ENCODE measurements around the gene WASF3.

Gene WASF3

GRCh38 chr13:26708007-26708297 is 150.5 kb downstream of the WASF3 start:
- TF ChIP-seq, protein P1, sequence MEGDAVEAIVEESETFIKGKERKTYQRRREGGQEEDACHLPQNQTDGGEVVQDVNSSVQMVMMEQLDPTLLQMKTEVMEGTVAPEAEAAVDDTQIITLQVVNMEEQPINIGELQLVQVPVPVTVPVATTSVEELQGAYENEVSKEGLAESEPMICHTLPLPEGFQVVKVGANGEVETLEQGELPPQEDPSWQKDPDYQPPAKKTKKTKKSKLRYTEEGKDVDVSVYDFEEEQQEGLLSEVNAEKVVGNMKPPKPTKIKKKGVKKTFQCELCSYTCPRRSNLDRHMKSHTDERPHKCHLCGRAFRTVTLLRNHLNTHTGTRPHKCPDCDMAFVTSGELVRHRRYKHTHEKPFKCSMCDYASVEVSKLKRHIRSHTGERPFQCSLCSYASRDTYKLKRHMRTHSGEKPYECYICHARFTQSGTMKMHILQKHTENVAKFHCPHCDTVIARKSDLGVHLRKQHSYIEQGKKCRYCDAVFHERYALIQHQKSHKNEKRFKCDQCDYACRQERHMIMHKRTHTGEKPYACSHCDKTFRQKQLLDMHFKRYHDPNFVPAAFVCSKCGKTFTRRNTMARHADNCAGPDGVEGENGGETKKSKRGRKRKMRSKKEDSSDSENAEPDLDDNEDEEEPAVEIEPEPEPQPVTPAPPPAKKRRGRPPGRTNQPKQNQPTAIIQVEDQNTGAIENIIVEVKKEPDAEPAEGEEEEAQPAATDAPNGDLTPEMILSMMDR (IDR thresholded peaks at IDR 0.05; ENCODE audit: extremely low read depth, missing control alignments): no peak
- DNase-seq (ENCODE audit: low spot score): no peak

- DNase-seq (ENCODE audit: low spot score): no peak
- TF ChIP-seq, protein P1 (IDR thresholded peaks at IDR 0.05; ENCODE audit: extremely low read depth, missing control alignments): no peak
These were observed 152.0 kb downstream of the WASF3 start for GRCh38 chr13:26709461-26709860.

DNA sequence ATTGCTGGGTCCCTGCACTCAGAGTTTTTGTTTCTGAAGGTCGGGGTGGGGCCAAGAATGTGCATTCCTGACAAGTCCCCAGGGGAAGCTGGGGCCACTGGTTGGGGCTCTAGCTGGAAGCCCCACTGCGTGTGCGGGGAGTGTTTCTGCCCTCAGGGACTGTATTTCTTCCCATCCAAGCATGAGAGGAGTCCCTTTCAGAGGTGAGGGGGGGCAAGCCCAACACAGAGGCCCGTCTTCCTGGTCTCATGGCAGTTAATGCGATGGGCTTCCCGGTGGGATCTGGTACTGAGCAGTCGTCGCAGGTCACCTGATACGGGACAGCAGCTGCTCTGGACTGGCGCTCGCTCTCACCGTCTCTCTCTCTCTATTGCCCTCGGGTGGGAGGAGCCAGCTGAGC is 152.7 kb downstream of the WASF3 start:
- TF ChIP-seq, protein P1 (IDR thresholded peaks at IDR 0.05; ENCODE audit: extremely low read depth, missing control alignments): no peak
- DNase-seq (ENCODE audit: low spot score): no peak

DNA sequence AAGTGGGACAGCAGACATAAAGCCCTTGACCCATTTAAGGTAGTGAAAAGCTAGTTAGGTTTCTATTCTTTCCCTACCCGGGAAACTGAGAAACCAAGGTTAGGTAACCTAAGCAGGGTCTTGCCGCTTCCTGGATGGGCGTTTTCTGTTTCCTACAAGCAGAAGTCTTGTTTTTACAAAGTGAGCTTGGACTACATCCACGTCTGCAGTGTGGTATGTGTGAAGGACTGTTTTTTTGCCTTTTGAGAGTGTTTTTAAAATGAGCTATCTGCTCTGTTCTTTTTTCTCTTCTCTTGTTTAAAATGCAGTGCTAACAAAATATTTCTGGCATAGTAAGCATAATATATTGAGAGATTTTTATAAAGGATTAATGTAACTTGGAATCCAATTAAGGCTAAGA is 153.7 kb downstream of the WASF3 start:
- no peak for DNase-seq (ENCODE audit: low spot score)
- TF ChIP-seq, protein P1 (IDR thresholded peaks at IDR 0.05; ENCODE audit: extremely low read depth, missing control alignments): no peak

DNA sequence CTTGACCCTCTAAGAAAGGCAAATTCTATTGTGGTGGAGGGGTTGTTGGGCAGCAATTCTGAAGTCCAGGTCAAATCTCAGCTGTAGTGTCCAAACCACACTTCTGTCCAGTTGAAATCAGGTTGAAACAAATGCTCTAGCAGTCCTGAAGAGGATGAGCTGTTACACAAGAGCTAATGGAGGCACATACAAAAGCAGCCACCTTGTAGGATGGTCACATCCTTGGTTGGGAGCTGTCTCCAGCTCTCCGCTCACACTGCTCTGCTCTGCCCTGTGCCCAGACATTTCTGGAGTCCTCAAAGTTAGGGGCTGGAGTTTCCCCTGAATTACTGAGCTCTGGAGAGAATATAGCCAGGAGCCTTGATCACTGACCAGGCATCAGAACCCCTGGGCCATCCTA is 155.9 kb downstream of the WASF3 start:
- TF ChIP-seq, protein P1 (IDR thresholded peaks at IDR 0.05; ENCODE audit: extremely low read depth, missing control alignments): no peak
- no peak for DNase-seq (ENCODE audit: low spot score)

DNA sequence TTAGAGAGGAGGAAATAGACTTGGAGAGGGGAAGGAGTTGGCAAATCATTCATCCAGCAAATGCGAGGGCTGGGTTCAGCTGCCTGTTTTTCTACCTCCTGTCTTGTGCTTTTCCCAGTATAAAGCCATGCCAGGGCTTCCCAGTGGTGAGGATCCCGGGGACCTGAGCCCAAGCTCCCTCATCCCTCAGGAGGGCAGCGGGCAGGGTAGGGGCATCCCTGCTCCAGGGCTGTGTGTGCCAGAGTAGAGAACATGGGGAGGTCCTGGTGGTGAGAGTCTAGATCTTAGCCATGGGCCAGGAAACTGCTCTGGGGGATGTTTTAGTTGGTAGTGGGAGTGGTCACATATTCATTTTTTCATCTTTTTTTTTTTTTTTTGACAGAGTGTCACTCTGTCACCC is 159.5 kb downstream of the WASF3 start:
- DNase-seq (ENCODE audit: low spot score): no peak
- TF ChIP-seq, protein P1 (IDR thresholded peaks at IDR 0.05; ENCODE audit: extremely low read depth, missing control alignments): no peak

DNA sequence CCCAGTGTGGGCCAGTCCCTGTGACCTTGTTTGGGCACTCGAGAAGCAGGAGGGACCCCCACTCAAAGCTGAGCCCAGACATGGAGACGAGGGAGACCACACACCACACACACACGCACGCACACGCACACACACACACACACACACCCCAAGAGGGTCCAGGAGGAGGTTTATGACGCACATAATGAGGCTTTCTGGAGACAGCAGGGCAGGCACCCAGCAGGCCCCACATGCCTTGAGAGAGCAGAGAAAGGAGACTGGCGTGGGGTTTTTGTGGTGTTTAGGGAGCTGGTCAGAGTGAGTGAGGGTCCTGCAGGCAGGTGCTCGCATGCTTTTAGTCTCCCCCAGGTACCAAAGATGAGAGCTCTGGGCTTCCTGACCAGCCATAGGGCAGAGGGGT is 160.7 kb downstream of the WASF3 start:
- no peak for DNase-seq (ENCODE audit: low spot score)
- TF ChIP-seq, protein P1 (IDR thresholded peaks at IDR 0.05; ENCODE audit: extremely low read depth, missing control alignments): no peak

Data from GM20000 (cell line).